Fibroblast of lung (primary cell): ENCODE results near the gene PCSK2. TPM values are rescaled to one million over a fixed set of nuclear protein-coding genes. Genes with fewer than 3 reads are reported as not detected.

Experiments
- DNase-seq, 2 donors: peaks; one replicate each; pipeline versions ENCODE4 v3.0.0 to v3.0.0-alpha.2; 2010; ENCODE audit warnings: low read depth in 2 of 2
- H2AFZ ChIP-seq: 2 replicates; pipeline ENCODE4 v1.5.1; 2012; ENCODE audit warnings: low read length, control low read depth, inconsistent platforms
- H3K27ac ChIP-seq: 2 replicates; pipeline ENCODE4 v1.5.1; 2011; ENCODE audit warnings: low read length, control low read depth; ENCODE audit not compliant: insufficient read depth
- H3K27me3 ChIP-seq: 2 replicates; pipeline ENCODE4 v1.5.1; 2011; ENCODE audit warnings: mild to moderate bottlenecking, low read length; ENCODE audit not compliant: control insufficient read depth, insufficient read depth
- H3K36me3 ChIP-seq: 2 replicates; pipeline ENCODE4 v1.5.1; 2011; ENCODE audit warnings: low read length; ENCODE audit not compliant: control insufficient read depth, insufficient read depth
- H3K4me1 ChIP-seq: 2 replicates; pipeline ENCODE4 v1.5.1; 2011; ENCODE audit warnings: low read length; ENCODE audit not compliant: control insufficient read depth, insufficient read depth; ENCODE audit errors: extremely low read depth
- H3K4me2 ChIP-seq: 2 replicates; pipeline ENCODE4 v1.5.1; 2011; ENCODE audit warnings: low read length, control low read depth; ENCODE audit not compliant: insufficient read depth; ENCODE audit errors: extremely low read depth
- H3K4me3 ChIP-seq, 4 experiments: fragments of 200-600 bp in 1 of 4; sonication (generic) in 1 of 4; replicated peaks in 1 of 4; 2 replicates each; pipeline ENCODE4 v1.5.1; 2011 to 2016; ENCODE audit warnings: low read length in 4 of 4, low read depth in 3 of 4, mild to moderate bottlenecking in 3 of 4, control low read depth in 2 of 4, inconsistent platforms in 1 of 4, mixed read lengths in 1 of 4; ENCODE audit not compliant: insufficient read depth in 1 of 4; ENCODE audit errors: control extremely low read depth in 1 of 4
- H3K79me2 ChIP-seq: 2 replicates; pipeline ENCODE4 v1.5.1; 2012; ENCODE audit warnings: mild to moderate bottlenecking, low read length, inconsistent platforms; ENCODE audit not compliant: control insufficient read depth, insufficient read depth
- H3K9ac ChIP-seq: 2 replicates; pipeline ENCODE4 v1.5.1; 2011; ENCODE audit warnings: mild to moderate bottlenecking, low read length, control low read depth; ENCODE audit not compliant: insufficient read depth
- H3K9me3 ChIP-seq: 2 replicates; pipeline ENCODE4 v1.5.1; 2012; ENCODE audit warnings: low read depth, low read length; ENCODE audit not compliant: control insufficient read depth, insufficient read depth
- H4K20me1 ChIP-seq: 2 replicates; pipeline ENCODE4 v1.5.1; 2011; ENCODE audit warnings: low read length; ENCODE audit not compliant: control insufficient read depth, insufficient read depth; ENCODE audit errors: extremely low read depth
- CTCF ChIP-seq, 2 donors: IDR thresholded peaks in 1 of 2; conservative IDR thresholded peaks in 1 of 2; 1 replicate in 1 of 2; 2 replicates in 1 of 2; pipeline ENCODE4 v1.5.1; 2011 to 2012; ENCODE audit warnings: low read length in 2 of 2, control low read depth in 1 of 2, inconsistent platforms in 1 of 2, low read depth in 1 of 2, mild to moderate bottlenecking in 1 of 2
- EZH2 ChIP-seq: IDR thresholded peaks from 2 replicates; pipeline ENCODE4 v1.5.1; 2012; ENCODE audit warnings: low read length, control low read depth, mild to moderate bottlenecking; ENCODE audit errors: missing control alignments
- polyA plus RNA-seq, 2 donors: library from polyadenylated mRNA; depleted of rRNA in 1 of 2; stranded (reverse) in 1 of 2; unstranded in 1 of 2; fragments of >200 nt; gene quantifications; 2 replicates each; pipeline ENCODE4 v1.2.1, GENCODE V29; 2011 to 2012; ENCODE audit warnings: missing spikeins in 1 of 2
- total RNA-seq: library from RNA; depleted of rRNA; stranded (reverse); fragments of >200 nt; gene quantifications from 2 replicates; pipeline ENCODE4 v1.2.1, GENCODE V29; 2014

PCSK2 gene
- total and polyA plus RNA-seq, 2 donors (not counting 1 experiment from before 2014, with no cell fraction given): under 0.01 to 1.2 TPM

GRCh38 chr20:17391127-17391771 is 164.4 kb downstream of the PCSK2 start:
- Histone ChIP-seq H3K36me3 (no peaks in the 10 kb centered on the region), H3K27ac (no peak overlapping the region), H3K4me1 (no peaks in the 10 kb centered on the region), H3K27me3 (no peaks in the 10 kb centered on the region), H3K9ac (no peak overlapping the region), H2AFZ (no peak overlapping the region), H3K79me2 (no peaks in the 10 kb centered on the region), H3K9me3 (no peaks in the 10 kb centered on the region), H3K4me3 (no peak overlapping the region), H3K4me2 (no peak overlapping the region), H4K20me1 (no peaks in the 10 kb centered on the region)
- no peak for DNase-seq
- no peak for TF ChIP-seq CTCF (conservative IDR thresholded peaks at IDR 0.05 in 1 of 2, IDR thresholded peaks at IDR 0.05 in 1 of 2; ENCODE audit: low read depth in 1 of 2, low read length in 2 of 2)
- TF ChIP-seq EZH2: no peak

GRCh38 chr20:17394411-17394810 is 167.6 kb downstream of the PCSK2 start:
- Histone ChIP-seq H3K36me3 (no peaks in the 10 kb centered on the region), H3K9me3 (no peaks in the 10 kb centered on the region), H4K20me1 (no peaks in the 10 kb centered on the region), H3K27ac (no peak overlapping the region), H3K4me3 (no peak overlapping the region), H3K27me3 (no peaks in the 10 kb centered on the region), H3K9ac (no peak overlapping the region), H3K4me1 (no peaks in the 10 kb centered on the region), H3K79me2 (no peaks in the 10 kb centered on the region), H3K4me2 (no peak overlapping the region), H2AFZ (no peak overlapping the region)
- TF ChIP-seq EZH2: no peak
- no peak for TF ChIP-seq CTCF (conservative IDR thresholded peaks at IDR 0.05 in 1 of 2, IDR thresholded peaks at IDR 0.05 in 1 of 2; ENCODE audit: low read depth in 1 of 2, low read length in 2 of 2)
- DNase-seq: no peak

GRCh38 chr20:17395729-17396128 is 168.9 kb downstream of the PCSK2 start:
- Histone ChIP-seq H3K4me2 (no peak overlapping the region), H3K9ac (no peak overlapping the region), H2AFZ (no peak overlapping the region), H3K4me1 (no peaks in the 10 kb centered on the region), H3K36me3 (no peaks in the 10 kb centered on the region), H4K20me1 (no peaks in the 10 kb centered on the region), H3K27me3 (no peaks in the 10 kb centered on the region), H3K79me2 (no peaks in the 10 kb centered on the region), H3K27ac (no peak overlapping the region), H3K9me3 (no peaks in the 10 kb centered on the region), H3K4me3 (no peak overlapping the region)
- no peak for TF ChIP-seq EZH2
- no peak for TF ChIP-seq CTCF (conservative IDR thresholded peaks at IDR 0.05 in 1 of 2, IDR thresholded peaks at IDR 0.05 in 1 of 2; ENCODE audit: low read depth in 1 of 2, low read length in 2 of 2)
- no peak for DNase-seq
